ENCODE measurements around the gene MBD3.

DNA sequence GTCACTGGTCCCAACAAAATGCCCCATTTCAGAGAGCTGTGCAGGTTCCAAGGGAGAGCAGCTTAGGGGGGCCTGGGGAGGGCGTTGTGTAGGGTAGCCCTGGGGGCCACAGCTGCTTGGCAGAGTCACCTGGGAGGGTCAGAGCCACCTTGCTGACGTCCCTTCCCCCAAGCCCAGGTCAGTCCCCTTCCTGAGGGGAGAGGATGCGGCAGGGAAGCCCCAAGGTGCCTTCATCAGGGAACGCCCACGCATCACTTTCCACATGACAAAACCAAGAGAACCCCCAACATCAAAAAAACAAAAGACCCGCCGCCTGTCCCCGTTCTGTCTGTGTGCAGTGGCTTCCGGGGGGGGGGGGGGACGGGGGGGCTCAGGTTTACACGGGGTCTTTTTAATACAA lies 17.9 kb upstream of the MBD3 start:
- TF ChIP-seq, protein P1, sequence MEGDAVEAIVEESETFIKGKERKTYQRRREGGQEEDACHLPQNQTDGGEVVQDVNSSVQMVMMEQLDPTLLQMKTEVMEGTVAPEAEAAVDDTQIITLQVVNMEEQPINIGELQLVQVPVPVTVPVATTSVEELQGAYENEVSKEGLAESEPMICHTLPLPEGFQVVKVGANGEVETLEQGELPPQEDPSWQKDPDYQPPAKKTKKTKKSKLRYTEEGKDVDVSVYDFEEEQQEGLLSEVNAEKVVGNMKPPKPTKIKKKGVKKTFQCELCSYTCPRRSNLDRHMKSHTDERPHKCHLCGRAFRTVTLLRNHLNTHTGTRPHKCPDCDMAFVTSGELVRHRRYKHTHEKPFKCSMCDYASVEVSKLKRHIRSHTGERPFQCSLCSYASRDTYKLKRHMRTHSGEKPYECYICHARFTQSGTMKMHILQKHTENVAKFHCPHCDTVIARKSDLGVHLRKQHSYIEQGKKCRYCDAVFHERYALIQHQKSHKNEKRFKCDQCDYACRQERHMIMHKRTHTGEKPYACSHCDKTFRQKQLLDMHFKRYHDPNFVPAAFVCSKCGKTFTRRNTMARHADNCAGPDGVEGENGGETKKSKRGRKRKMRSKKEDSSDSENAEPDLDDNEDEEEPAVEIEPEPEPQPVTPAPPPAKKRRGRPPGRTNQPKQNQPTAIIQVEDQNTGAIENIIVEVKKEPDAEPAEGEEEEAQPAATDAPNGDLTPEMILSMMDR (IDR thresholded peaks at IDR 0.05; ENCODE audit: low read length): no peak
- no peak for TF ChIP-seq EZH2 (optimal IDR thresholded peaks at IDR 0.05; ENCODE audit: low read depth, low read length)
- no peak for TF ChIP-seq EZH2phosphoT487 (IDR thresholded peaks at IDR 0.05; ENCODE audit: low read length)
